SH-SY5Y (cell line): ENCODE results near the gene PLEKHG4B.

ENCODE experiments used
- GATA2 ChIP-seq: IDR thresholded peaks from 2 replicates; pipeline ENCODE4 v1.6.1; 2011; ENCODE audit warnings: mild to moderate bottlenecking, low read depth, low read length
- GATA3 ChIP-seq: IDR thresholded peaks from 2 replicates; pipeline ENCODE4 v1.6.1; 2011; ENCODE audit warnings: low read depth, mild to moderate bottlenecking, low read length, moderate library complexity

GRCh38 chr5:166441-167372 lies 74.7 kb downstream of the PLEKHG4B start:
- TF ChIP-seq GATA2, result no peak
- no peak for TF ChIP-seq GATA3
